ENCODE measurements around the gene PKMYT1. TPM values are rescaled to one million over a fixed set of nuclear protein-coding genes. Genes with fewer than 3 reads are reported as not detected.
"Not testable (repeated sequence)": the region's sequence is repeated elsewhere in the genome, so short reads cannot be mapped to it uniquely, and the experiment has no call there.

Gene PKMYT1
- total and polyA plus RNA-seq, 2 experiments from 2014 or later = 15.6 to 21.1 TPM

GRCh38 chr16:2949705-2950352, 30.4 kb downstream of the PKMYT1 start:
- no peaks in the 10 kb centered on the region for H4K20me1 ChIP-seq (ENCODE audit: insufficient read depth)
- 0 out of 2 replicates have a peak, but pooled peaks cover 7% of the 10 kb centered on the region for H3K36me3 ChIP-seq (ENCODE audit: low read depth)
- no peaks in the 10 kb centered on the region for H3K9me3 ChIP-seq (ENCODE audit: low read depth)
- H3K79me2 ChIP-seq (ENCODE audit: insufficient read depth) = no peaks in the 10 kb centered on the region
- no peaks in the 10 kb centered on the region for H3F3A ChIP-seq (ENCODE audit: insufficient read depth)
- H3K27ac ChIP-seq = no peak overlapping the region
- no peak overlapping the region for H3K4me3 ChIP-seq
- WGBS, 2 experiments (ENCODE audit: low coverage in 1 of 2, low lambda C conversion rate in 2 of 2, missing lambda C conversion rate in 2 of 2) = 86 to 87% methylated on average over 19 of the region's 19 CpGs
- no peak overlapping the region for H3K9ac ChIP-seq
- H3K4me2 ChIP-seq (ENCODE audit: unreplicated experiment) = no peak overlapping the region
- no peaks in the 10 kb centered on the region for H3K9me2 ChIP-seq (ENCODE audit: insufficient read depth)
- TF ChIP-seq EZH2 (IDR thresholded peaks at IDR 0.05; ENCODE audit: insufficient read depth, poor library complexity, severe bottlenecking) = no peak
- no peaks in the 10 kb centered on the region for H3K4me1 ChIP-seq (ENCODE audit: insufficient read depth)
- H2AFZ ChIP-seq = no peak overlapping the region
- no peak for DNase-seq
- H3K27me3 ChIP-seq (replicated peaks; ENCODE audit: insufficient read depth) = peaks cover 14% of the 10 kb centered on the region
- in situ Hi-C loops (cut with MboI) = no loop called here

DNA sequence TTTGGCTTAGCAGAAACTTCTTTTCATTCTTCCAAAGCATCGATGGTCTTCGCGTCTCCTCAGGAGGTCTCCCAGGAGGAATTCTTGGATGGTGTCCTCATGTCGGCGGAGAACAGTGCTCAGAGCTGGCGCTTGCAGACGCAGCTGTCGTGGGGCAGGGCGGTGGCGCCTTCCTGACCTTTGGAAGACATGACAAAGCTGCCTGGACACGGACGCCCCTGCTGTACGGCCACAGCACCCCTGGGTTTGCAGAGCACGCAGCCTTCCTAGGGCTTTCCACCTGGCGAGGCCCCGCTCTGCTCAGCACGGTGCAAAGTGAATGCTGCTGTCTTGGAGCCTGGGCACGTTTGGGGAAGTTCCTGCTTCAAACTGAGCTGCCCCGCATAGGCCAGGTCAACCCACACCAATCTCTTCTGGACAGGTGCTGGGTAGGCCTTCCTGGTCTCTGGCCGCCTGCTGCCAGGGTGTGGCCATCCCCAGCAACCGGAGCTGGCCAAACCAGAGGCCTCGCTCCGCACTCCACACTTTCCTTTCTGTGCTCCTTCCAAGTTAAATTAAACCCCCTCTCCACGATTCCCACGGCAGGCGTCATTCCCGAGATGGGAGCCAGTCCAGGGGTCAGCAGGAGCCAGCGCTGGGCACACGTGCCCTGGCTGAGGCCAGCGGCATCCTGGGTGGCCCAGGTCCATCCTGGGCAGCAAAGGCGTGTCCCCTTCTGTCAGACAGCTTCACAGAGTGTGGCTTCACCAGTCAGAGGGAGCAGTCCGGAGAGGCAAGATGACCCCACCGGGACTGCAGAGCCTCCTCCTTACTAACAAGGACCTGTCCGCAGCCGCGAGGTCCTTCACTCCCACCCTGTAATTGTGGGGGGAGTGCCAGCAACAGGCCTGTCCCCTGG, 31.2 kb downstream of the PKMYT1 start:
- no peak overlapping the region for H3K9ac ChIP-seq
- H3K79me2 ChIP-seq (ENCODE audit: insufficient read depth) = no peaks in the 10 kb centered on the region
- H3K9me3 ChIP-seq (ENCODE audit: low read depth) = no peaks in the 10 kb centered on the region
- no peak overlapping the region for H3K4me2 ChIP-seq (ENCODE audit: unreplicated experiment)
- TF ChIP-seq EZH2 (IDR thresholded peaks at IDR 0.05; ENCODE audit: insufficient read depth, poor library complexity, severe bottlenecking) = no peak
- TF ChIP-seq EZH2phosphoT487 (IDR thresholded peaks at IDR 0.05; ENCODE audit: insufficient read depth, low read depth) = no peak
- peaks cover 7% of the 10 kb centered on the region for H3K27me3 ChIP-seq (replicated peaks; ENCODE audit: insufficient read depth)
- no peak overlapping the region for H3K4me3 ChIP-seq
- no peaks in the 10 kb centered on the region for H4K20me1 ChIP-seq (ENCODE audit: insufficient read depth)
- H3F3A ChIP-seq (ENCODE audit: insufficient read depth) = no peaks in the 10 kb centered on the region
- H3K36me3 ChIP-seq (ENCODE audit: low read depth) = 0 out of 2 replicates have a peak, but pooled peaks cover 7% of the 10 kb centered on the region
- no peaks in the 10 kb centered on the region for H3K4me1 ChIP-seq (ENCODE audit: insufficient read depth)
- no peaks in the 10 kb centered on the region for H3K9me2 ChIP-seq (ENCODE audit: insufficient read depth)
- H3K27ac ChIP-seq = no peak overlapping the region
- DNase-seq = no peak
- in situ Hi-C loops (cut with MboI) = no loop called here
- WGBS, 2 experiments (ENCODE audit: low coverage in 1 of 2, low lambda C conversion rate in 2 of 2, missing lambda C conversion rate in 2 of 2) = 82 to 84% methylated on average over 29 to 36 of the region's 36 CpGs
- H2AFZ ChIP-seq = no peak overlapping the region

DNA sequence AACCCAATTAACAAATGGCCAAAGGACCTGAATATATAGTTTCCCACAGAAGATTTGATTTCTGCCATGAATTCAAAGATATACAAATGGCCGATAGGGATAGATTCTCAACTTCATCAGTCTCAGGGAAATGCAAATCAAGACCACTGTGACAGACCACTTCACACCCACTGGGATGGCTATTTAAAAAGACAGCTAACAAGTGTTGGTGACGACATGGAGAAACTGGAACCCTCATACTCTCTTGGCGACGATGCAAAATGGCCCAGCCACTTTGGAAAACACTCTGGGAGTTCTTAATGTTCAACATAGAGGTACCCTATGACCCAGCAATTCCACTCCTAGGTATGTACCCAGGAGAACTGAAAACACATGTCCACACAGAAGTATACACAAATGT, 33.6 kb downstream of the PKMYT1 start:
- H3K36me3 ChIP-seq (ENCODE audit: low read depth) = 0 out of 2 replicates have a peak, but pooled peaks cover 7% of the 10 kb centered on the region
- no peaks in the 10 kb centered on the region for H4K20me1 ChIP-seq (ENCODE audit: insufficient read depth)
- H3K4me1 ChIP-seq (ENCODE audit: insufficient read depth) = no peaks in the 10 kb centered on the region
- no peaks in the 10 kb centered on the region for H3F3A ChIP-seq (ENCODE audit: insufficient read depth)
- H3K4me3 ChIP-seq = no peak overlapping the region
- H3K27me3 ChIP-seq (replicated peaks; ENCODE audit: insufficient read depth) = no peaks in the 10 kb centered on the region
- no peak overlapping the region for H3K4me2 ChIP-seq (ENCODE audit: unreplicated experiment)
- DNase-seq = no peak
- no peak for TF ChIP-seq EZH2phosphoT487 (IDR thresholded peaks at IDR 0.05; ENCODE audit: insufficient read depth, low read depth)
- no peak for TF ChIP-seq EZH2 (IDR thresholded peaks at IDR 0.05; ENCODE audit: insufficient read depth, poor library complexity, severe bottlenecking)
- no peaks in the 10 kb centered on the region for H3K79me2 ChIP-seq (ENCODE audit: insufficient read depth)
- no peaks in the 10 kb centered on the region for H3K9me2 ChIP-seq (ENCODE audit: insufficient read depth)
- H3K27ac ChIP-seq = no peak overlapping the region
- H2AFZ ChIP-seq = no peak overlapping the region
- in situ Hi-C loops (cut with MboI) = no loop called here
- WGBS, 2 experiments (ENCODE audit: low coverage in 1 of 2, low lambda C conversion rate in 2 of 2, missing lambda C conversion rate in 2 of 2) = 94 to 95% methylated on average over 4 of the region's 4 CpGs
- H3K9ac ChIP-seq = no peak overlapping the region
- no peaks in the 10 kb centered on the region for H3K9me3 ChIP-seq (ENCODE audit: low read depth)

GRCh38 chr16:2943716-2944115, 36.5 kb downstream of the PKMYT1 start:
- WGBS, 2 experiments (ENCODE audit: low coverage in 1 of 2, low lambda C conversion rate in 2 of 2, missing lambda C conversion rate in 2 of 2) = 73 to 78% methylated on average over 11 to 12 of the region's 12 CpGs
- DNase-seq; H3F3A ChIP-seq (ENCODE audit: insufficient read depth); in situ Hi-C loops (cut with MboI); H3K9me2 ChIP-seq (ENCODE audit: insufficient read depth); H2AFZ ChIP-seq; H3K4me2 ChIP-seq (ENCODE audit: unreplicated experiment); H3K79me2 ChIP-seq (ENCODE audit: insufficient read depth); H3K27me3 ChIP-seq (replicated peaks; ENCODE audit: insufficient read depth); H3K4me3 ChIP-seq; H3K27ac ChIP-seq; H3K9ac ChIP-seq; H3K9me3 ChIP-seq (ENCODE audit: low read depth); H4K20me1 ChIP-seq (ENCODE audit: insufficient read depth); H3K4me1 ChIP-seq (ENCODE audit: insufficient read depth): not testable (repeated sequence)
- peaks cover 30% of the 10 kb centered on the region; the same call in 1 of the 2 replicates for H3K36me3 ChIP-seq (ENCODE audit: low read depth)
